H9 (cell line): ENCODE results near the gene NSRP1. TPM values are rescaled to one million over a fixed set of nuclear protein-coding genes. Genes with fewer than 3 reads are reported as not detected.

Experiments used
- DNase-seq: peaks from one replicate; pipeline ENCODE4 v3.0.0-alpha.2; 2017
- H2AFZ ChIP-seq: one replicate; pipeline ENCODE4 v1.6.1; 2013; ENCODE audit warnings: mild to moderate bottlenecking, low read length, control low read depth, moderate library complexity
- H2AK5ac ChIP-seq: 2 replicates; pipeline ENCODE4 v1.6.1; 2013; ENCODE audit warnings: low read length, control low read depth, mixed read lengths; ENCODE audit not compliant: insufficient read length
- H2BK120ac ChIP-seq: one replicate; pipeline ENCODE4 v1.6.1; 2013; ENCODE audit warnings: low read depth, mild to moderate bottlenecking, low read length, control low read depth, inconsistent platforms; ENCODE audit not compliant: poor library complexity, severe bottlenecking
- H2BK12ac ChIP-seq: 2 replicates; pipeline ENCODE4 v1.6.1; 2013; ENCODE audit warnings: low read length, control low read depth, mixed read lengths, low read depth; ENCODE audit not compliant: insufficient read length
- H2BK15ac ChIP-seq: 2 replicates; pipeline ENCODE4 v1.6.1; 2013; ENCODE audit warnings: low read depth, low read length, control low read depth
- H2BK20ac ChIP-seq: one replicate; pipeline ENCODE4 v1.6.1; 2013; ENCODE audit warnings: low read depth, mild to moderate bottlenecking, low read length, control low read depth, inconsistent platforms; ENCODE audit not compliant: poor library complexity, severe bottlenecking
- H2BK5ac ChIP-seq: 2 replicates; pipeline ENCODE4 v1.6.1; 2013; ENCODE audit warnings: low read length, control low read depth, mixed read lengths; ENCODE audit not compliant: insufficient read length
- H3K14ac ChIP-seq: 2 replicates; pipeline ENCODE4 v1.6.1; 2013; ENCODE audit warnings: low read length, control low read depth; ENCODE audit not compliant: insufficient read depth
- H3K18ac ChIP-seq: 2 replicates; pipeline ENCODE4 v1.6.1; 2013; ENCODE audit warnings: low read depth, mild to moderate bottlenecking, mixed read lengths, low read length, control low read depth; ENCODE audit not compliant: insufficient read length
- H3K23ac ChIP-seq: 2 replicates; pipeline ENCODE4 v1.6.1; 2013; ENCODE audit warnings: low read length, control low read depth, mixed read lengths, low read depth; ENCODE audit not compliant: insufficient read length
- H3K23me2 ChIP-seq: 2 replicates; pipeline ENCODE4 v1.6.1; 2013; ENCODE audit warnings: low read depth, mild to moderate bottlenecking, mixed read lengths, low read length, control low read depth; ENCODE audit not compliant: insufficient read length, poor library complexity, severe bottlenecking
- H3K27ac ChIP-seq: 2 replicates; pipeline ENCODE4 v1.5.1; 2013; ENCODE audit warnings: low read length, control low read depth, mixed read lengths, low read depth; ENCODE audit not compliant: insufficient read length
- H3K27me3 ChIP-seq: 2 replicates; pipeline ENCODE4 v1.6.1; 2013; ENCODE audit warnings: low read length, control low read depth, inconsistent platforms; ENCODE audit not compliant: insufficient read depth
- H3K4ac ChIP-seq: 2 replicates; pipeline ENCODE4 v1.6.1; 2013; ENCODE audit warnings: low read depth, mild to moderate bottlenecking, control low read depth, inconsistent platforms, low read length, moderate library complexity
- H3K4me1 ChIP-seq: 2 replicates; pipeline ENCODE4 v1.6.1; 2013; ENCODE audit warnings: low read length, control low read depth, inconsistent platforms; ENCODE audit not compliant: insufficient read depth
- H3K4me2 ChIP-seq: 2 replicates; pipeline ENCODE4 v1.6.1; 2013; ENCODE audit warnings: low read length, control low read depth, mixed read lengths; ENCODE audit not compliant: insufficient read length, insufficient read depth
- H3K56ac ChIP-seq: 2 replicates; pipeline ENCODE4 v1.6.1; 2013; ENCODE audit warnings: low read depth, mild to moderate bottlenecking, mixed read lengths, low read length, control low read depth; ENCODE audit not compliant: insufficient read length
- H3K79me1 ChIP-seq: 2 replicates; pipeline ENCODE4 v1.6.1; 2013; ENCODE audit warnings: low read depth, mild to moderate bottlenecking, moderate library complexity, low read length, control low read depth, inconsistent platforms; ENCODE audit not compliant: insufficient read depth, poor library complexity, severe bottlenecking
- H3K79me2 ChIP-seq: 2 replicates; pipeline ENCODE4 v1.6.1; 2013; ENCODE audit warnings: low read length, control low read depth, inconsistent platforms; ENCODE audit not compliant: insufficient read depth
- H3K9ac ChIP-seq: 2 replicates; pipeline ENCODE4 v1.6.1; 2013; ENCODE audit warnings: low read length, control low read depth, mixed read lengths; ENCODE audit not compliant: insufficient read length; ENCODE audit errors: extremely low read depth
- H3K9me3 ChIP-seq: one replicate; pipeline ENCODE4 v1.6.1; 2013; ENCODE audit warnings: low read depth, low read length, inconsistent platforms; ENCODE audit not compliant: control insufficient read depth
- H3T11ph ChIP-seq: one replicate; pipeline ENCODE4 v1.6.1; 2013; ENCODE audit warnings: mild to moderate bottlenecking, low read length, control low read depth, inconsistent platforms
- H4K20me1 ChIP-seq: one replicate; pipeline ENCODE4 v1.6.1; 2013; ENCODE audit not compliant: control insufficient read depth, insufficient read length, insufficient read depth
- H4K5ac ChIP-seq: 2 replicates; pipeline ENCODE4 v1.6.1; 2013; ENCODE audit warnings: low read depth, mild to moderate bottlenecking, mixed read lengths, low read length, control low read depth; ENCODE audit not compliant: insufficient read length
- H4K8ac ChIP-seq: replicated peaks from 2 replicates; pipeline ENCODE4 v1.6.1; 2013; ENCODE audit warnings: low read length, control low read depth, mixed read lengths, low read depth; ENCODE audit not compliant: insufficient read length
- H4K91ac ChIP-seq: 2 replicates; pipeline ENCODE4 v1.6.1; 2013; ENCODE audit warnings: low read depth, mild to moderate bottlenecking, moderate library complexity, mixed read lengths, low read length, control low read depth; ENCODE audit not compliant: insufficient read length
- H3K27ac Mint-ChIP-seq, 3 experiments: 2 replicates in 2 of 3; 3 replicates in 1 of 3; pipeline ENCODE4 v1.8.0; 2020 to 2021; ENCODE audit warnings: mixed read lengths in 3 of 3, mild to moderate bottlenecking in 1 of 3, moderate library complexity in 1 of 3
- H3K27me3 Mint-ChIP-seq: 2 replicates; pipeline ENCODE4 v1.8.0; 2021; ENCODE audit warnings: low read depth, mild to moderate bottlenecking, moderate library complexity, mixed read lengths
- H3K36me3 Mint-ChIP-seq, 3 experiments: 2 replicates in 2 of 3; 3 replicates in 1 of 3; pipeline ENCODE4 v1.8.0; 2020 to 2021; ENCODE audit warnings: low read depth in 3 of 3, mixed read lengths in 3 of 3; ENCODE audit not compliant: insufficient read depth in 1 of 3
- H3K4me1 Mint-ChIP-seq, 2 experiments: 2 replicates each; pipeline ENCODE4 v1.8.0; 2020; ENCODE audit warnings: mixed read lengths in 2 of 2
- H3K4me3 Mint-ChIP-seq, 2 experiments: 2 replicates in 1 of 2; 3 replicates in 1 of 2; pipeline ENCODE4 v1.8.0; 2020 to 2021; ENCODE audit warnings: mild to moderate bottlenecking in 2 of 2, mixed read lengths in 2 of 2, moderate library complexity in 1 of 2
- H3K9me3 Mint-ChIP-seq, 2 experiments: 2 replicates in 1 of 2; 3 replicates in 1 of 2; pipeline ENCODE4 v1.8.0; 2020; ENCODE audit warnings: mild to moderate bottlenecking in 2 of 2, mixed read lengths in 2 of 2, moderate library complexity in 1 of 2
- CTCF ChIP-seq: fragments of 200-600 bp; sonication (generic); conservative IDR thresholded peaks from 3 replicates; pipeline ENCODE4 v1.8.0; 2021; ENCODE audit warnings: antibody characterized with exemption, mild to moderate bottlenecking
- WGBS: extraction: QIAGEN DNeasy Blood & Tissue Kit; methylation state at CpG from one replicate; pipeline ENCODE4 v1.1.7; 2013; ENCODE audit warnings: missing lambda C conversion rate, low lambda C conversion rate, mixed read lengths; ENCODE audit not compliant: insufficient read length; ENCODE audit errors: extremely low coverage; 5-methylcytosine and 5-hydroxymethylcytosine counted together
- total RNA-seq: library from RNA; stranded (reverse); gene quantifications from 2 replicates; pipeline ENCODE4 v1.2.1, GENCODE V29; 2021

Gene NSRP1
- total RNA-seq, 1 experiment from 2014 or later, result 33.3 TPM

- H3K9me3 Mint-ChIP-seq, result no peaks in the 10 kb centered on the region
- no peaks in the 10 kb centered on the region for H3K23me2 ChIP-seq
- H3K56ac ChIP-seq, result no peak overlapping the region
- no CpG with 5 or more reads among the region's 3 CpGs for WGBS
- H3K27ac Mint-ChIP-seq, result no peak overlapping the region
- no peak overlapping the region for H3K14ac ChIP-seq
- no peak overlapping the region for H3K4ac ChIP-seq
- H4K91ac ChIP-seq, result no peak overlapping the region
- H3K23ac ChIP-seq, result no peak overlapping the region
- no peak for TF ChIP-seq CTCF
- no peak overlapping the region for H2BK15ac ChIP-seq
- no peaks in the 10 kb centered on the region for H3K79me1 ChIP-seq
- no peak overlapping the region for H3K4me2 ChIP-seq
- no peak overlapping the region for H2BK120ac ChIP-seq
- H4K20me1 ChIP-seq, result no peaks in the 10 kb centered on the region
- no peaks in the 10 kb centered on the region for H3K27me3 ChIP-seq
- H4K8ac ChIP-seq, result no peak overlapping the region
- H3K9me3 ChIP-seq, result no peaks in the 10 kb centered on the region
- no peak overlapping the region for H3K18ac ChIP-seq
- no peaks in the 10 kb centered on the region for H3K27me3 Mint-ChIP-seq
- no peaks in the 10 kb centered on the region for H3K4me1 ChIP-seq
- H3K79me2 ChIP-seq, result no peaks in the 10 kb centered on the region; the same call in 1 of the 2 replicates
- H2BK5ac ChIP-seq, result no peak overlapping the region
- no peak overlapping the region for H3T11ph ChIP-seq
- H3K36me3 Mint-ChIP-seq, result peaks cover 3 to 16% (median 11%) of the 10 kb centered on the region in 3 experiments
- no peak overlapping the region for H2AK5ac ChIP-seq
- no peak overlapping the region for H3K9ac ChIP-seq
- H2BK20ac ChIP-seq, result no peak overlapping the region
- H2BK12ac ChIP-seq, result no peak overlapping the region
- DNase-seq, result no peak
- no peak overlapping the region for H4K5ac ChIP-seq
- no peak overlapping the region for H3K27ac ChIP-seq
- no peak overlapping the region for H3K4me3 Mint-ChIP-seq
- no peak overlapping the region for H2AFZ ChIP-seq
- 0 out of 4 replicates have a peak, but pooled peaks cover 0 to 3% of the 10 kb centered on the region in 2 experiments for H3K4me1 Mint-ChIP-seq
Observed at GRCh38 chr17:30165147-30165546, 48.5 kb downstream of the NSRP1 start.
